Right lung (tissue), 5 donors: ENCODE measurements around the gene PDE7B. TPM values are rescaled to one million over a fixed set of nuclear protein-coding genes. Genes with fewer than 3 reads are reported as not detected.
A peak's percentile ranks its signal among the peaks of the same experiment; 100 is the strongest.
"Not testable (repeated sequence)": the region's sequence is repeated elsewhere in the genome, so short reads cannot be mapped to it uniquely, and the experiment has no call there.

ENCODE experiments used
- DNase-seq, 2 donors: peaks; one replicate each; pipeline ENCODE4 v3.0.0-alpha.2; 2013
- polyA plus RNA-seq, 5 donors: library from polyadenylated mRNA; unstranded; fragments of 120-200 nt; gene quantifications; one replicate each; pipeline versions ENCODE4 v1.2.1 to v1.2.3, GENCODE V29; 2013; ENCODE audit warnings: inconsistent platforms in 1 of 5, low replicate concordance in 1 of 5; ENCODE audit not compliant: insufficient read length in 5 of 5, insufficient read depth in 1 of 5

The PDE7B gene
- polyA plus RNA-seq, 5 donors = 3.0 to 4.7 (median 3.9) TPM

DNA sequence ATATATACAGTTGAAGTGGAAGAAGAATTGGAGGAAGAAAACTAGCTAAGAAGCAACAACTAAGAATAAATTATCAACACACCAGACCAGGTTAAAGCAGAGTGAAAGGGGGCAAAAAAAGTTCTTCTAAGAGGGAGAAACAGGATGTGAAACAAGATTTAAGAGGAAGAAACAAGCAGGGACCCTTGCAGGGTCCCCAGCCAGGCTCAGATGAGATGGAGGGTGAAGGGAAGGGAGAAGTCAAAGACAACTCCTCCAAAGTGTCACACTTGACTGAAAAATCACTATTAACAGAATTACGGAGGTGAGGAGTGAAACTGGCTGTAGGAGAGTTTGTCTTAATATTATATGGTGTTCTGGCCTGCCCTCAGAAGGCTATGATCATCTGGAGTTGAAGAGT is 333.2 kb downstream of the PDE7B start:
- DNase-seq = no peak

DNA sequence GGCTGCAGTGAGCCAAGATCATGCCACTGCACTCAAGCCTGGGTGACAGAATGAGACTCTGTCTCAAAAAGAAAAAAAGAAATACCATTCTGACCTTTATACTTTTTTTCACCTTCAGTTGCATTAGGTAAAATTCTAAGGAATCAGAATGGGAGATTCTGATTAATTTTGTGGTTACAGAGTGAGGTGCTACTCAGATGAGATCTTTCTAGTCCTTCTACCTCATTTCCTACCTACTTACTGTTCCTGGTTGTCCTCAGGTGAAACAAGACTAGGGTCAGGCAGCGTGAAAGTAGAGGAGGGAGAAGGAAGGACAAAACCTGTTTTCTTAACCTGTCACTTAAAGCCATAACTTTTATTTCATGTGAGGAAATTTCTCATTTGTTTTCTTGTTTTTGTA is 334.9 kb downstream of the PDE7B start:
- DNase-seq = no peak

DNA sequence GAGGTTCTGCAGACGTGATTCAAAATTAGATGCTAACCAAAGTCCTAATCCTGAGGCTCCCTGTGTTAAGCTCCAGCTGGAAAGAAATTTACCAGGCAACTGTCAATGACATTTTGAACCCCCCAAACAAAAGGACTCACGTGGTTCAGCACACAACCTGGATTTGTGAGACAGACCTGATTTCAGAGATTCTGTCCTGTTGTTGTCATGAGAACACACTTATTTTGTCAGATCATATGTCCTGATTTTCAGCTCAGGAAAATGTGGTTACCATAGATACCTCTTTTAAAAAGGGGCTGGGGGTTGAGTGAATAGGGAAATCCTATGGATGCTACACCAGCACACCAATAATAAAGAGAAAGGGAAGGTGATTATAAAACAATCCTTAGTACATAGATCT is 337.0 kb downstream of the PDE7B start:
- no peak for DNase-seq

DNA sequence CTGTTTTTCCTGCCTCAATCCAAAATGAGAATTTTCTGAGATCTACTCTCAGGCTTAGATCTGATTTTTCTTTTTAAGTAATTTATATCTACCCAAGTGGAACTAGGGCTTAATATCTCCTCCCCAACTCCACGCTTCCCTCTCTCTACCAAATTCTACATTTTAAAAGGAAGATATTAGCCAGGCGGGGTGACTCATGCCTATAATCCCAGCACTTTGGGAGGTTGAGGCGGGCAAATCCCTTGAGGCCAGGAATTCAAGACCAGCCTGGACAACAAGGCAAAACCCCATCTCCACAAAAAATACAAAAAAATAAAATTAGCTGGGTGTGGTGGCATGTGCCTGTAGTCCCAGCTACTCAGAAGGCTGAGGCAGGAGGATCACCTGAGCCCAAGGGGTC is 337.6 kb downstream of the PDE7B start:
- DNase-seq = no peak

DNA sequence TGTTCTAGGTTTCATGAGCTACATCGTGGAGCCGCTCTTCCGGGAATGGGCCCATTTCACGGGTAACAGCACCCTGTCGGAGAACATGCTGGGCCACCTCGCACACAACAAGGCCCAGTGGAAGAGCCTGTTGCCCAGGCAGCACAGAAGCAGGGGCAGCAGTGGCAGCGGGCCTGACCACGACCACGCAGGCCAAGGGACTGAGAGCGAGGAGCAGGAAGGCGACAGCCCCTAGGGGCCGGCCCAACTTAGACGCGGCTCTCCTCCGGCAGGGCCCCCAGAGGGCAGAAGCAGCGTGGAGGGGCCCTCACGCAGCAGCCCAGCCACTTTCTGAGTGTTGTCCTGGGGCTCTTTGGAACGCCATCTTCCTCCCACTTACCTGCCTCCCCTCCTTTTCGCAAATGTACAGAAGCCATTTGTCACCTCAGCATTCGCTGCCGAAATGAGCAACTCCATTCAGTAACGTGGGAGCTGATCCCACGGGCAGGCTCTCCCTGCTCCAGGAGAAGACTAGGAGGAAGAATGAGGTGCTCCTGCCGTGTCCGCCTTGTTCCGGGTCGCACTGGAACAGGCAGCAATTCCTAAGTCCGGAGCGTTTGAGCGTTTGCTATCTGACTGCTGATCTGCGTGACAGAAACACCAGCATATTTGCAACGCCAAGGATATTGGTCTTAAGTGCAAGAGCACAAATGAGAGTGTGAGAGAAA is 340.3 kb downstream of the PDE7B start:
- DNase-seq = no peak

DNA sequence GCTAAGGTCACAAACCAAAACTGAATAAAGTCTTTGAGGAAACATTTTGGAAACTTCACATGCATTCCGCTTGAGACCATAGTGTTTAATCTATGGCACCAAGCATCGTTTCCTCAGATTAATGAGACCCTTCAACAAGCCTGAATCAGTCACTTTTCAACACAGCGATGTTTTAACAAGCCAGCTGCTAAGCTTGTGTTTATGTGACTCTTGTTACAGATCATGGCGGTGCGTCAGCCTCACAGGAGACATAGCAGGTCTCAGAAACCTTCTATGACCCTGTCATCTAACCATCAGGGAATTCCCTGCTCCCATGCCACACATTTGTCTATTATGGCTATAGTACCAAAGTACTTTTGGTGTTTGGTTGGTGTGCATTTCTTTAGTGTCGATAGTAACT is 341.4 kb downstream of the PDE7B start:
- DNase-seq = no peak

DNA sequence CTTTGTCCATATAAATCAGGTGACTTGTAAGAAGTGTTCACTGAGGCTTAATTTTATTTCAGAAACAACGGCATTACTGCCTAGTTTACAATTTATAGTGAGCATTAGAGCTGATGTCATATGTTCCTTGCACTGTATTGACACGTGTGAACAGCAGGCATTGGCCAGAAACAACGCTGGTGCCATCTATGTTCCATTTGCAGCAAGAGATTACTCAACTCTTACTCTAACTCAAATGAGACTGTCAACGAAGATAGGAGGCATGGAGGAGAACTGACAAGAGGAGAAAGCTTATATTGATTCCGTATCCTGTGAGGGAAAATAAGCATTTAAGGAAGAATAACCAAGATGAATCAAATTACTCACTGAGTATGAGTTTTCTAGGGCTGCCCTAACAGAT is 350.2 kb downstream of the PDE7B start:
- DNase-seq = no peak

DNA sequence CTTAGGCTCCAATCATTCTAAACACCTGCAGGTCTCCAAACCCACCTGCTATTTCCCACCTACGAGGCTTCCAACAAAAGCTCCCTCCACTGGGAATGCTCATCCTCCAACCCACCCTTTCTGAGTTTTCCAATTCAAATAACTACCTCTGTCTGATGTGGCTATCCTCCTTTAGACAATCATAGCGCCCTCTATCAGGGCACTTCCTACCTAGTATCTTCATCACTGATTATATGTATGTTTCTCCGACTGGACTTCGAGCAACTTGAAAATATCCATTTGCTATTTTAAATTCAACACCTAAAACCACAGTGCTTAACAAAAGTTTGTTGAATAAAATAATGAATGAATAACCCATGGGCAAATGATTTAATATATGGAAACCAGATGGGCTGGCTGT is 357.3 kb downstream of the PDE7B start:
- DNase-seq = no peak

DNA sequence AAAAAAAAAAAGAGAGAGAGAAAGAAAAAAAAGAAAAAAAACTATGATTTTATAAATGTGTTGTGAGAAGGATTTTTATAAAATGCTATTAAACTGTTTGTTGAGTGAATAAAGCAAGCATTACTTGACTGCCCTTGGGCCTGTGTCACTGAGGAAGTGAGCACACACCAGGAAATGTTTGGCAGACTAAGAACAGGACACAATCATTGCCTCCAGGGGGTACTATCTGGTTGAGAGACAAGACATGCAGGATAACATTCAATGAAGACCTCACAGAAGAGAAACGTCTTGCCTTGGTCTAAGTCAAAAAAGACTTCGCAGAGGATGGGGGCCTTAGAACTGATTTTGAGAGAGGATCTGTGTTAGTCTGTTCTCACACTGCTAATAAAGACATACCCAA is 358.0 kb downstream of the PDE7B start:
- no peak for DNase-seq

DNA sequence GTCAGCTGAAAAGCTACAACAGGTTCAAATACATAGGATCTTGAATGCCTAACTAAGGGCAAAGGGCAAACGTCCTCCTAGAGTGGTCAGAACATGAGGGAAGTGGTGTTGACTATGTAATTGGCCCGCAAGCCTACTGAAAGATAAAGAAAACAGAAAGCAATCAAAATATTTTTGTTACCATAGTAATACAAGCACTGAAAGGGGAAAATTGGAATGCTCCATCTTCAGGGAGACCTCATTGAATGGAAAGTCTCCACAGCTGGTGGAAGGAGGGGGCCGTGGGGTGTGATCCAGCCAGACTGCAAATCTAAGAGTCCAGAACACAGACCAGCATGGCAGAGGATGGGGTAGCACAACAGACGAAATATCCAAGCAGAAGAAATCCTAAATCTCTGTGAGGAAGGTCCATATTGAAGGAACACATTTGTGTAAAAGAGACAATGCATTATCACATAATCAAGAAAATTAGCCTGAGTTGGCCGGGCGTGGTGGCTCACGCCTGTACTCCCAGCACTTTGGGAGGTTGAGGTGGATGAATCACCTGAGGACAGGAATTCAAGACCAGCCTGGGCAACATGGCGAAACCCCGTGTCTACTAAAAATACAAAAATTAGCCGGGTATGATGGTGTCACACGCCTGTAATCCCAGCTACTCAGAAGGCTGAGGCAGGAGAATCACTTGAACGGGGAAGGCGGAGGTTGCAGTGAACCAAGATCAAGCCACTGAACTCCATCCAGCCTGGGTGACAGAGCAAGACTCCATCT is 359.1 kb downstream of the PDE7B start:
- no peak for DNase-seq

DNA sequence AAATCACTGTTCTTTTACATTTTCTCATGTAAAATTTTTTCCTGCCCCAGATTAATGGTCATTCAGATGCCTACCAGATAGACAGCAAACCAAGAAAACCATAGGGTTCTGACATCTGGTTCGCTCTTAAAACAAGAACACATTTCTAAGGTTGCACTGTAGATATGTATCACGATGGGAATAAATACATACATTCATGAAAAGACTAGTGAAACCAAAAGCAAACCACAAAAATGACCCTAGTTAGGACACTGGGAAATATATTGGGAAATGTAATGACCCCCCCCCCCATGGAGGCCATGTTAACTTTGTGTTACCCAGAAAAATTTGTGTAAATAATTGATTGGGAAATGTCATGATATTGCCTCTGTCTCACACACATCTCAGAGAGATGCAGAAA is 361.1 kb downstream of the PDE7B start:
- DNase-seq = no peak

DNA sequence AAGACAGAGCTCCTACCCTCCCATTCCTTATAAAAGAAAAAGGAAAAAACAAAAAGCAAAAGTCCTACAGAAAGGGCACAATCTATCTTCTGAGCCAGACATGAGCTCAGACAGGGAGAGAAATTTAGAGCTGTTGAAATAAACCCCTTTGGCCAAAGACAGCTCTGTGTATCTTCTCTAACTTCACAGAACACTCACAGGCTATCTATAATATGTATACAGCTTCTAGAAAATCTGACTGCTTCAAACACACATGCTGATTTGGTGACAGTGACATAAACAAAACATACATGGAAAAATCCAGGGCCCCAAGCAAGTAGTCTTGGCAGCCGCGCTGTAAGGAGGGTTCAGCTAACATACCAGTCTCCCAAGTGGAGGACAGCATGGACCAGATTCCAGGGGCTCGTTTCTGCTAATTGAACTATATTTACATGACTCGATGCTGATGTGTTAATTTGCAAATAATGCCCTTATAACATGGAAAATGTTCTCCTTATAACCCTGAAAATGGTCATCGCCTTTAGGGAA is 361.6 kb downstream of the PDE7B start:
- DNase-seq = peak; percentile 73 to 80

DNA sequence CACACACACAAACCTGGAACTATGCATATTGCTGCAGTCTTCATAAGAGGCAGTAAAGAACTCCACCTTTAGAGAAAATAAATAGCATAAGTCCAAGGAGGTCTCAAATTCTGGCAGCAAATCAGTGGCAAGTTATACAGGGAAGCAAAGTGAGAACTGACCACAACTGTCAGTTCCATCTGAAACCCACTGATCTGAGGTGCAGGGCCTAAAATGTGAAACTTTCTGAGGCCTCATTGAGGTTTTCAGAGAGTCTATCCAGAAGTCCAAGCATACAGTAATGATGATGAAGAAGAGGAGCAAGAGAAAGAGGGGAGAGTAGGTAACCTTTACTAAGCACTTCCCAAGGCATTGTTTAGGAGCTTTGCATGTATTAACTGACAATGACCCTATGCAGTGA is 362.4 kb downstream of the PDE7B start:
- DNase-seq = no peak

DNA sequence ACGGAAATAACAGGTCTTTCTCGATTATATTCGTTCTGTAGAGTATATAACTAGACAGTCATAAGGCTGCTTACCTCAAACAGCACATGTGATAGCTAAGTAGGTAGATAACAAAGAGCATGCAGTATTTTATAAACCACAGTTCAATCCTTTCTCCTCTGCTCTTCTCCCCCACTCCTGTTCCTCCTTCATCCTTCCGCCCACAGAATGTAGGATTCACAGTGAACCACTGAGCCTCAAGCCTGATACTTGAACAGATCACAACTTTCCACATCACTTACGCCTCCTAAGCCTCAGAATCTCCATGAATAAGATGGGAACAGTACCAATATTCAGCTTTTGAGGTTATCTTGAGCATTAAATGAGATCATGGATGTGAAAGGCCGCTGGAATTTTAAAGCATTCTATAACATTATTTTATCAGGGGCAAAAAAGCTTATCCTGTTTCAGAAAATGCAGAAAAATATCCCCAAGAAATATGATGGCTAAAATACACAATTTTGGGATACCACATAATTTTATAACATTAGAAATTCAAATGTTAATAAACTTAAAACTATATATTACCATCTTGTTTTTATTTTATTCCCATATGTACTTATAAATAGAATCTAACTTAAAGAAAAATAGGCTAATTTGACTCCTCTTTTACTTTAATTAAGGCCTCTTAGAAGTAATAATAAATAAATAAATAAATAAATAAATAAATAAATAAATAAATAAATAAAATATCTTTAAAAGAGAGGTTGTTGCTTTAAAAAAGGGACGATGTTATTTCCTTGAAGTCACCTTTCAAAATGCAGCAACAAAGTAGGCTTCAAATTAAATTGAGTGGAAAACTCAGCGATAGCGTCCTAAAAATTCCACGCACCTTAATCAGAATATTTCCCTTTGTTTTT is 365.3 kb downstream of the PDE7B start:
- no peak for DNase-seq

DNA sequence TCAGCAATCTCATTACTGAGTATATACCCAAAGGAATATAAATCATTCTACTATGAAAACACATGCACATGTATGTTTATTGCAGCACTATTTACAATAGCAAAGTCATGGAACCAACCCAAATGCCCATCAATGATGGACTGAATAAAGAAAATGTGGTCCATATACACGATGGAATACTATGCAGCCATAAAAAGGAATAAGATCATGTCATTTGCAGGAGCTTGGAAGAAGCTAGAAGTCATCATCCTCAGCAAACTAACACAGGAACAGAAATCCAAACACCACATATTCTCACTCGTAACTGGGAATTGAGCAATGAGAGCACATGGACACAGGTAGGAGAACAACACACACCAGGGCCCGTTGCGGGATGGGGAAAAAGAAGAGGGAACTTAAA is 373.5 kb downstream of the PDE7B start:
- not testable (repeated sequence) for DNase-seq

DNA sequence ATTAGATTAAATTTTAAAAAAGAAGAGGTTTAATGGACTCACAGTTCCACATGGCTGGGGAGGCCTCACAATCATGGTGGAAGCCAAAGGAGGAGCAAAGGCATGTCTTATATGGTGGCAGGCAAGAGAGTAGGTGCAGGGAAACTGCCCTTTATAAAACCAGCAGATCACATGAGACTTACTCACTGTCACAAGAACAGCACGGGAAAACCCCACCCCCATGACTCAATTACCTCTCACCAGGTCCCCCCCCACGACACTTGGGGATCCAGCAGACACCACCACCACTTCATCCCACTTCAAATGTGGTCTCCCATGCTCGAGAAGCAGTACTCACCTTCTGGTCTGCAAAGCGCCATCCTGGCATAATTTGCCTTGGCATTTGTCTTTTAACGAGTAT is 374.0 kb downstream of the PDE7B start:
- DNase-seq = no peak

DNA sequence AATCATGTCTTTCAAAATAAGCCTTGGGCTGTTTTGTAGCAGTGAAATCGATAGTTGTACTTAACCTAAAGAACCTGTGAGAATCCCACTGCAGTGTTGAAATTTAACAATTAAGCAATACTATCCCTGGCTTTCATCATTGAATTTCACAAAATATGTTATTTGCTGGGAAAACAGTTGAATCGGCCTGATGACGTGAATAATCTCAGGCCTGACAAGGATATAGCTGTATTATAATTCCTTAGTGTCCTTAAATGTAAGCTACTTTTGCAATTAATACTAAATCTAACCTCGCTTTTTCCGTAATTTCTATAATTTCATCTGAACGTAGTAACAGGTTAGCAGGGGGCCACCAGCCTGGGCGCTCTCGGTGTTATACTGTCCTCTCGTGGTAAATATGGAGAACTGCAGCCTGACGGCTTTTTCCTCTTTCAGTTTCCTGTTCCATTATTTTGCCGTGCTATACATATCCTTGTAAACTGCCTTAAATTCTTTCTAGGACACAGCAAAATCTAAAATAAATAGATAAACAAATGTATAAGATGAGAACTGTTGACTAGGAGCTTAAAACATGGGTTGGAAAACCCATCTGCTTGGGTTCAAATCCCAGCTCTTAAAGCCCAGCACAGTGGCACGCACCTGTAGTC is 374.6 kb downstream of the PDE7B start:
- peak; percentile 33 to 63 for DNase-seq

DNA sequence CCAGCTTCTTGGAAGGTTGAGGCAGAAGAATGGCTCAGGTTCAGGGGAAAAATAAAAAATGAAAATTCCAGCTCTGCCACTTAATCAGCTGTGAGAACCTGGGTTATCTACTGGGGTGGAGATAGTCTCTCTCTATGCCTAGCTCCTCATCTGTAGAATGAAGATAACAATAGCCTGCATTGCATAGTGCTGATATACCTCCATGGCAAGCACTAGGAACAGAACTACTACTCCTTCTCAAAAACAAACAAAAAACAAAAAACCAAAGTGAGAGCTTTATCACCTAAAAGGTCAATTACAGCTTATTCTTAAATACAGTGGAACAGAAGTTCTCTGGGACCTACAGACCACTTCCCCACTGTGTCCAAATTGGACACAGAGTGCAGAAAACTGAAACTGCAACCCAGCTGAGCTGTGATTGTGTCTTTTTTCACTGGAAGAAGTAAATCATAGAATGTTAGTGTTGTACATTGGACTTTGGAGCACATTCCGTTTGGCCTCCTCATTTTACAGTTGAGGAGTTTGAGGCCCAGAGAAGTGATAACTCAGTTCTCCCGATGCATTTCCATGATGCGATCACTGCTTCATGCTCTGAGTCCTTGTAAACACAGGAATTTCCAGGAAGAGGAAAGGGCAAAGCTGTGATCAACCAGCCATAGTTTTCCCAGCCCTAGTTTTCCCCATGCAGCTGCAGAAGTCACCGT is 375.3 kb downstream of the PDE7B start:
- no peak for DNase-seq

DNA sequence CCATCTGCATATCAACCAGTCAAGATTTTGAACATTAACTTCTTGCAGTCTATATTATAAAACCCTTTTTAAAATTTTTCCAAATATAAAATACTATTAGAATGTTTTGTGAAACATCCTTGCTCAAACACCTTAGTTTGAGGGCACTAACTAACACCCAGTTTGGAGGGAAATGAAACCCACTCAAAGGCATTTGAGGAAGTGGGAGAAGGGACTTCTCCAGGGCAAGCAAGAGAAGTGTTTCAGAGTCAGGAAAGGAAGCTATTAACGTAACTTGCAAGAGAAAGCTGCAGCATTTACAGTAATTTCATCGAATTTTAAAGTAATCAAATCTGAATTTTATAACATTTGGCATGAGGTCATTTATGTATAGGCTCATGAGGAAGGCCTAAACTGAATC is 377.3 kb downstream of the PDE7B start:
- no peak for DNase-seq

DNA sequence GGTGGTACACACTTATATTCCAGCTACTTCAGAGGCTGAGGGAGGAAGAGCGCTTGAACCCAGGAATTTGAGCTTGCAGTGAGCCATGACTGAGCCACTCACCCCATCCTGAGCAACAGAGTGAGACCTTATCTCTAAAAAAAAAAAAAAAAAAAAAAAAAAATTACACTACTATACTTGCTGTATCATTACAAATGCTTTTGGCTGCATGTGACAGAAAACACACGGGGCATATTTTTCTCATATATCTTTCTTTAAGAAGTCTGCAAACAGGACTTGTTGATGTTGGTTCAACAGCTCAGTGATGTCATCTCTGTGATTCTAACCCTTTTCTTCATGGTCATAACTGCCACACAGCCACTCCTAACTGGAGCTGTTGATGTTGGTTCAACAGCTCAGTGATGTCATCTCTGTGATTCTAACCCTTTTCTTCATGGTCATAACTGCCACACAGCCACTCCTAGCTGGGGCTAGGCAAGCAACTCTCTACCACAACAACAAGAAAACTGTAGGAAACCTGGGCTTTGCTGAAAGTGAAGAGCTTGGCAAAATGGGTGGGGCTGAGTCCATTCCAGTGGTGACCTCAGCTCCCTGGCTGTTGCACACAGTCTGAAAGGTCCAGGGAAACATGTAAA is 378.8 kb downstream of the PDE7B start:
- DNase-seq = no peak

DNA sequence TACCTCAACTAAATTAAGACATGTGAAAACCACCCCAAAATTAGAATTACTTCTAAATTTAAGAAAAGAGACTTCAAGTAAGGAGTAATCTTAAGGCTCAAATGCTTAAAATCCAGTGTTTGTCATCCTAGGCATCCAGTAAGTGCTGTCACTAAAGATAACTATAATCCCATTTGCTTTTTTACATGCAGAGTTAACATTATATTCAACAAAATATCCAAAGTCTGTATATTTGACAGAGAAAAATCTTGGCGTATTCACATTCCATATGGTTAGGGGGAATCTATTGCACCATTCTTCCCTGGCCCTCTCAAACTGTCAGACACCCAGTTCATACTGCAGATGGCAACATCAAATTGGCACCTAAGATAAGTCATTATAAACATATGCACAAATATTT is 381.2 kb downstream of the PDE7B start:
- no peak for DNase-seq
